A673 (cell line): ENCODE measurements around the gene PBX4. TPM values are rescaled to one million over a fixed set of nuclear protein-coding genes. Genes with fewer than 3 reads are reported as not detected.

Experiments used
- BruUV-seq: library from RNA; stranded (reverse); fragments of 400-500 nt; replicated peaks from 2 replicates; lab custom pipeline; 2021; lab: Mats Ljungman, UMichigan
- CTCF ChIA-PET: fragments of 300-600 bp; sonication (Branson Sonifier 250); formaldehyde crosslinking; loops from one replicate; lab custom pipeline; 2022; ENCODE audit warnings: antibody characterized with exemption; lab: Charles Lee
- POLR2A ChIA-PET: fragments of 300-600 bp; sonication (Branson Sonifier 250); formaldehyde crosslinking; loops from one replicate; lab custom pipeline; 2022; ENCODE audit warnings: antibody characterized with exemption; ENCODE audit not compliant: low non-redundant PET; lab: Charles Lee
- DNase-seq: peaks from one replicate; pipeline ENCODE4 v3.0.0-alpha.2; 2015; ENCODE audit warnings: low spot score
- H3K27ac ChIP-seq: fragments of 200-600 bp; sonication (generic); 2 replicates; pipeline ENCODE4 v1.5.1; 2016; ENCODE audit warnings: mixed run types, low read depth, mild to moderate bottlenecking, mixed read lengths, antibody characterized with exemption, low read length; ENCODE audit not compliant: poor library complexity, severe bottlenecking
- H3K27me3 ChIP-seq: fragments of 200-600 bp; sonication (generic); replicated peaks from 2 replicates; pipeline ENCODE4 v1.6.1; 2017; ENCODE audit warnings: mixed run types, low read depth, mild to moderate bottlenecking, mixed read lengths, antibody characterized with exemption, low read length; ENCODE audit not compliant: insufficient read depth, poor library complexity
- H3K36me3 ChIP-seq: fragments of 200-600 bp; sonication (generic); 2 replicates; pipeline ENCODE4 v1.6.1; 2016; ENCODE audit warnings: mixed run types, mild to moderate bottlenecking, mixed read lengths, antibody characterized with exemption, low read length; ENCODE audit not compliant: insufficient read depth, poor library complexity, severe bottlenecking
- H3K4me1 ChIP-seq: fragments of 200-600 bp; sonication (generic); 2 replicates; pipeline ENCODE4 v1.6.1; 2017; ENCODE audit warnings: mixed run types, mild to moderate bottlenecking, mixed read lengths, antibody characterized with exemption, low read length; ENCODE audit not compliant: insufficient read depth, poor library complexity, severe bottlenecking
- H3K4me3 ChIP-seq: fragments of 200-600 bp; sonication (generic); 2 replicates; pipeline ENCODE4 v1.5.1; 2016; ENCODE audit warnings: low read depth, mixed run types, mild to moderate bottlenecking, mixed read lengths, low read length; ENCODE audit not compliant: poor library complexity, severe bottlenecking
- H3K9me3 ChIP-seq: fragments of 200-600 bp; sonication (generic); 2 replicates; pipeline ENCODE4 v1.6.1; 2016; ENCODE audit warnings: mixed run types, low read depth, mild to moderate bottlenecking, mixed read lengths, antibody characterized with exemption, low read length; ENCODE audit not compliant: poor library complexity, severe bottlenecking
- CTCF ChIP-seq: fragments of 300-800, 200-600 bp; sonication (generic); conservative IDR thresholded peaks from 2 replicates; pipeline ENCODE4 v1.5.1; 2017; ENCODE audit warnings: low read depth, mild to moderate bottlenecking, antibody characterized with exemption, low read length, moderate library complexity, mixed read lengths
- EZH2 ChIP-seq: fragments of 200-600 bp; sonication (generic); IDR thresholded peaks from 2 replicates; pipeline ENCODE4 v1.6.1; 2017; ENCODE audit warnings: borderline replicate concordance, low read depth, mild to moderate bottlenecking, mixed read lengths, antibody characterized with exemption, low read length; ENCODE audit not compliant: poor library complexity, severe bottlenecking
- intact Hi-C: fragments of 100-400 bp; cut with micrococcal nuclease; formaldehyde crosslinking; loops from one replicate; pipeline ENCODE4 v1.10.0; 2022; ENCODE audit not compliant: unreplicated experiment
- total RNA-seq: library from RNA; stranded (reverse); gene quantifications from 2 replicates; pipeline ENCODE4 v1.2.3, GENCODE V29; 2021

Gene PBX4
- total RNA-seq, 1 experiment from 2014 or later, result 3.1 TPM

- Histone ChIP-seq H3K27me3 (no peaks in the 10 kb centered on the region), H3K4me1 (peaks cover 20% of the 10 kb centered on the region), H3K4me3 (no peak overlapping the region), H3K9me3 (no peaks in the 10 kb centered on the region), H3K27ac (no peak overlapping the region), H3K36me3 (no peaks in the 10 kb centered on the region)
- no peak for DNase-seq
- TF ChIP-seq CTCF (no peak), EZH2 (no peak)
- intact Hi-C loops, result no loop called here
- ChIA-PET POLR2A (no interaction called here), CTCF (no interaction called here)
- BruUV-seq, result no TSS peak
Measured at GRCh38 chr19:19595171-19595701, 23.3 kb downstream of the PBX4 start.

- no peak for DNase-seq
- Histone ChIP-seq H3K36me3 (no peaks in the 10 kb centered on the region), H3K9me3 (no peaks in the 10 kb centered on the region), H3K4me1 (peaks cover 20% of the 10 kb centered on the region), H3K4me3 (no peak overlapping the region), H3K27me3 (no peaks in the 10 kb centered on the region), H3K27ac (no peak overlapping the region)
- no peak for TF ChIP-seq EZH2
- no peak for TF ChIP-seq CTCF
- intact Hi-C loops, result no loop called here
- no TSS peak for BruUV-seq
- ChIA-PET CTCF (no interaction called here), POLR2A (no interaction called here)
Measured at GRCh38 chr19:19594381-19594780, 24.1 kb downstream of the PBX4 start.

- ChIA-PET CTCF (no interaction called here), POLR2A (no interaction called here)
- intact Hi-C loops, result no loop called here
- Histone ChIP-seq H3K27me3 (no peaks in the 10 kb centered on the region), H3K36me3 (no peaks in the 10 kb centered on the region), H3K27ac (no peak overlapping the region), H3K9me3 (no peaks in the 10 kb centered on the region), H3K4me3 (no peak overlapping the region), H3K4me1 (peaks cover 20% of the 10 kb centered on the region)
- no peak for DNase-seq
- no TSS peak for BruUV-seq
- no peak for TF ChIP-seq EZH2
- TF ChIP-seq CTCF, result no peak
Measured at GRCh38 chr19:19592690-19593089, 25.8 kb downstream of the PBX4 start.
